Endometrium (tissue), 2 donors: Measurements from ENCODE around the gene KRTAP23-1.

Source experiments
- FAIRE-seq: peaks from 2 replicates; lab custom pipeline; 2012; peaks lifted over from hg19 to GRCh38; lab: Jason Lieb, UNC
- donor health status: control.
- donor health status: control.

The KRTAP23-1 gene, protein sequence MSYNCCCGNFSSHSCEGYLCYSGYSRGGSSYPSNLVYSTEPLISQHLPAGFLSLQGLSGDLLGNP

DNA sequence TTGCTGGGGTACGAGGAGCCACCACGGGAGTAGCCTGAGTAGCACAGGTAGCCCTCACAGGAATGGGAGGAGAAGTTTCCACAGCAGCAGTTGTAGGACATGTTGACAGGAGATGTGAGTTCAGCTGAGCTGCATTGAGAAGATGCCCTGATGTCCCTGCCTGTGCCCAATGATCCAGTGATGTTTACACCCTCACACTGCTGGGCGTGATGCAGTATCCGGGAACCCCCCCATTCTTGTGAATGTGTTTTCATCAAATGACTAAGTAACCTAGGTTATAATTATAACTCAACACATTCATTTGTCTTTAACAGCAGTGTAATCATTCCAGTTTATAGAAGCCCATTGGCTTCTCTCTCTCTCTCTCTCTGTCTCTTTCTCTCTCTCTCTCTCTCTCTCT lies at the start of gene KRTAP23-1:
Gene KRTAP23-1, minus strand, starts transcription at position 101 of the 400 bp plus-strand sequence. Its CDS starts 0 bp downstream, at position 101.
- no peak for FAIRE-seq

DNA sequence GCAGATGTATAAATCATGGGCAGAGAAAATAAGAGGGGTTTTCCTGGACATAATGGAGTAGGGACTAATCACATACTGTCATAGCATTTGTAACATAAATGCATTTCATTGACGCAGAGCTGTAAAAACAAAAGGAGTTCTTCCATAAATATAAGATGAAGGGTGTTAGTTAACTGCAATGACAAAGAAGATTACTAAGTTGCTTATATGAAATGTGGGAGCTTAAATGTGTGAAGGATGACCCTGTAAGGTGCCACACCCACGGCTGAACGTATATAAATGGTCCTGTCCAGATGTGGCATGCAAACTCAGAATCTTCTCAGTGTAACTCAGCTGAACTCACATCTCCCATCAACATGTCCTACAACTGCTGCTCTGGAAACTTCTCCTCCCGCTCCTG lies 47.3 kb upstream of the KRTAP23-1 start, which contains the start of gene KRTAP13-1:
Gene KRTAP13-1, plus strand, starts transcription at position 301 of the 400 bp plus-strand sequence. Its CDS starts 56 bp downstream, at position 357.
- FAIRE-seq = no peak

DNA sequence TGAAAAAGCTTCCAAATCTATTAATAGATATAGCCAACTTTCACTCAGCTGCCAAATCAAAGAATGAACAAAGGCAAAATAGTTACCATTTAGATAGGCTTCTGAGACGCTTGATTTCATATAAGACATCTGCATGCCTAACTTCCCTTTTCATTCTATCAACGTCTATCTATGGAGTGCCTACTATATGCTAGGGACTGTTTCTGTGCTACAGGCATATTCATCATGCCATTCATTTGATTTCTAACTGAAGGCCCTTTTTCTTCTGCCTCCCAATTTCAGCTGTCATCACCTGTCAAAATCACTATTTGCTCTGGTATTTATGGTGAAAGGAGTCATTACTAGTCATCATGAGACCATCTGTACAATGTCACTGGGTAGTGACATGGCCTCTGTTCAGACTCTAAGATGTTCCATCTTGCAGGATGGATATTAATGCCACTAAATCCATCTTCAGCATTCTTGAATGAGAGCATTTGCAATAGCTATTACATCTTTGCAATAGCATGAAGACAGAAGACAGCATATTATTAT lies 43.2 kb upstream of the KRTAP23-1 start:
- FAIRE-seq = no peak

DNA sequence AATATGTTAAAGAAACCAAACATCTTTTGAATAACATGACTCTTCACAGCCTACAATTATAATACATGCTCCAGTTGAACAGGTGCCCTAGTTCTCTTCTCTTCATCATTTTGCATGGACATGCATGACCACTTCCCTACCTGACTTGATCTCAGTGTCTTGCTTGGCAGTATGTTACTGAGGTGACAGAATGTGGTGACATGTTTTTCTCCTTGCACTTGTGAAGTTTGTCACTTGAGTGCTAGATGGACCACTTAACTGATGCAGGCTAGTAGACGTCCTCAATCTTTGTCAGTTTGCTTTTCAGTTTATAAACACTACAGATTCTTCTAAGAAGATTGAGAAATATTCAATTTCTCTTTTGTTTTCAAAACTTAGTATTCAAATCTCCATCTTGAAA lies 33.8 kb upstream of the KRTAP23-1 start:
- no peak for FAIRE-seq

DNA sequence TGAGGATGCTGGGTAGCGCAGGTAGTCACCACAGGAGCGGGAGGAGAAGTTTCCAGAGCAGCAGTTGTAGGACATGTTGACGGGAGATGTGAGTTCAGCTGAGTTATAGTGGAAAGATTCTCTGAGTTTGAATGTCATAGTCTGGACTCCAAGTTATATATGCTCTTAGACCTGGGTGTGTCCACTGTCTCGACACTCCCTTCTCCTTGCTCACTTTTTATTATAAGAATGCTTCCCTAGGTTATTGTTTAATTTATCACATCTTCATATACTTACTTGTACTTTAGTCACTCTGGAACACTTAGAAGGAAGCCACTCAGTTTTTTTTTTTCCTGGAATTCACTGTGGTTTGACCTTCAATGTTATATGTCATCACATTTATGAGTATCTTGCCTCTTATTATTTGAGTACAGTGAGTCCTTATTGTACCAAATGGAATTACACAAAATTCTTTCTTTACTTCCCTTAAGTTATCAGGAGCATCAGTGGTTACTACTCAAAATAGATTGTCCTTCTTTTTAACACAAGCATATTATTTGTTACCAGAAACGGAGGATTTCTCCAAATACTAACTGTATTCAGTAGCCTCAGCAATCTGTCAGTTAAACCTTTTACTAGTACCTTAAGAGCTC lies 23.8 kb upstream of the KRTAP23-1 start, which contains the start of gene KRTAP13-2:
Gene KRTAP13-2, minus strand, starts transcription at position 133 of the 632 bp plus-strand sequence. Its CDS starts 58 bp downstream, at position 75.
- FAIRE-seq = no peak

DNA sequence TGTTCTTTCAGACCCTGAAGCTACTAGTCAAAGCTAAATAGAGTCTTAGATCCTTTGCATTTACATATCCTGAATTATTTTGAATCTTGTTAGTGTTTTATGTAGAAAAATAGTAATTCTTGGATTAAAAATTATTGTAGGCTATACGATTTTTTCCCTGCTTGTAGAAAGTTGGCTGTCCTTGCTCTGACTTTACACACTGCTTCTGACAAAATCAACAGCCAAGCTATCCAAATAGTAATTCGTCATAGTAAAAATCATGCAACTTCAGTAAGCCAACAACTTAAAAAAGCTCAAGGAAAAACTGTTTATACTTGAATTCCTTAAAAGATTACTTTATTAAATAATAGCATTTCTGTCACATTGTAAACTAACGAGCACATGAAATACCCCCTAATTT lies 7.5 kb upstream of the KRTAP23-1 start:
- FAIRE-seq = no peak

DNA sequence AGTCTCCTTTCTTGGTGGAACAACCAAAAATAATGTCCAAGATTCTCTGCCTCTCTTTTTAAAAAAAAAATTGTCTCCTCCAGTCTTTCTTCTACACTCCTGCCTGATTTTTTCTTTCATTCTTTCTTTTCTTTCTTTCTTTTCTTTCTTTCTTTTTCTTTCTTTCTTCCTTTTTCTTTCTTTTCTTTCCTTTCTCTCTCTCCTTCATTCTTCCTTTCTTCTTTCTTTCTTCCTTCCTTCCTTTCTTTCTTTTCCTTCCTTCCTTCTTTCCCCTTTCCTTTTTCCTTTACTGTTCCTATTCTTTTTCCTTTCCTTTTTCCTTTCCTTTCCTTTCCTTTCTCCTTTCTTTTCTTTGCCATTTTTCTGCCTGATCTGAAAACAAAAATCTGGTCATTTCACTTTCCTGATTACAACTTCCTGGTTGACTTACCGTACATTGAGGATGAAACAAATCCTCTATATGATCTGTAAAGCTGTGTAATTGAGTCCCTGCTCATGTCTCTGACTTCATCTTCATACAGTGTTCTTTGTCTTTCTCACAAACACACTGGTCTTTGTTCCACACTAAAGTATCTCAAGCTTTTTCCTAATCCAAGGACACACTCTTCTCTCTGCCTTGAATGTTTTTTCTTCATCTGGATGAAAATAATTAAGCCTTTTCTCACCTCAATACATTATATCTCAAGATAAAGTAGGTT lies 6.1 kb upstream of the KRTAP23-1 start:
- FAIRE-seq = no peak

DNA sequence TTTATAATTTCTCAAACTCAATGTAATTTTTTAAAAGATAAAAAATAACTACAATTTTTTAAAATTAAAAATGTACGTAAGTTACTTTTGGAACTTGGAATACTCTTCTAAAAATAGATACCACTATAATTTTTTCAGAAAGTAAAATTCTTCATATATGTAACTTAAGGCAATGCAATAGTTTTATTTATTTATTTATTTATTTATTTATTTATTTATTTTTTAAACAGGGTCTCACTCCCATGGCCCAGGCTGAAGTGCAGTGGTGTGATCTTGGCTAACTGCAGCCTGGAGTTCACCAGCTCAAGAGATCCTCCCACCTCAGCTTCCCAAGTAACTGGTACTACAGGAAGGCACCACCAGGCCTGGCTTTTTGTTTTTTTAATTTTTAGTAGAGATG lies 3.1 kb upstream of the KRTAP23-1 start:
- FAIRE-seq = peak; percentile 46

DNA sequence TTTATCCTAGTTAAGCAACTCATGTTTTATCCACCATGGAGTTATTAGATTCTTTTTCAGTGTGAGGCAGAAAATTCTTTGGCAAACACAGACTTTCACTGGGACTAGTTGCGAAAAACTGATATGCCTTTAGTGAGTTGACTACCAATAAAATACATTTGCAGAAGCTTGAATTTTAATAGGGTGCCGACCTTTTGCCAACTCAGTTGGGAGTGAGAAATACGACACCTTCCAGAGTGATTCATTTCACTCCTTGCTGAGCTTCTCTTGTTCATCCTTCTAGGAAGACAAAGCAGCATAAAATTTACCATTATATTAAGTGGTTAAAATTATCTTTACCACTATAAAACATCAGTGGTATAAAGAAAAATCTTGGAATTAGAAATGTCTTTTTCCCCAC lies 1.2 kb upstream of the KRTAP23-1 start:
- no peak for FAIRE-seq

DNA sequence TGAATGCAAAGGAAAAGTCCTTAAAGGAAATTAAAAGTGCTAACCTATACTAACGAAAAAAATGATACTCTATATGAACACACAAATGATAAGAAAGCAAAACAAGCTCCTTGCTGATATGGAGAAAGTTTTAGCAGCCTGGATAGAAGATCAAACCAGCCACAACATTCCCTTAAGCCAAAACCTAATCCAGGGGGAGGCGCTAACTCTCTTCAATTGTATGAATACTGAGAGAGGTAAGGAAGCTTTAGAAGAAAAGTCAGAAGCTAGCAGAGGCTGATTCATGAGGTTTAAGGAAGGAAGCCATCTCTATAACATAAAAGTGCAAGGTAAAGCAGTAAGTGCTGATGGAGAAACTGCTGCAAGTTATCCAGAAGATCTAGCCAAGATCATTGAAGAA lies 3.4 kb downstream of the KRTAP23-1 start:
- no peak for FAIRE-seq

DNA sequence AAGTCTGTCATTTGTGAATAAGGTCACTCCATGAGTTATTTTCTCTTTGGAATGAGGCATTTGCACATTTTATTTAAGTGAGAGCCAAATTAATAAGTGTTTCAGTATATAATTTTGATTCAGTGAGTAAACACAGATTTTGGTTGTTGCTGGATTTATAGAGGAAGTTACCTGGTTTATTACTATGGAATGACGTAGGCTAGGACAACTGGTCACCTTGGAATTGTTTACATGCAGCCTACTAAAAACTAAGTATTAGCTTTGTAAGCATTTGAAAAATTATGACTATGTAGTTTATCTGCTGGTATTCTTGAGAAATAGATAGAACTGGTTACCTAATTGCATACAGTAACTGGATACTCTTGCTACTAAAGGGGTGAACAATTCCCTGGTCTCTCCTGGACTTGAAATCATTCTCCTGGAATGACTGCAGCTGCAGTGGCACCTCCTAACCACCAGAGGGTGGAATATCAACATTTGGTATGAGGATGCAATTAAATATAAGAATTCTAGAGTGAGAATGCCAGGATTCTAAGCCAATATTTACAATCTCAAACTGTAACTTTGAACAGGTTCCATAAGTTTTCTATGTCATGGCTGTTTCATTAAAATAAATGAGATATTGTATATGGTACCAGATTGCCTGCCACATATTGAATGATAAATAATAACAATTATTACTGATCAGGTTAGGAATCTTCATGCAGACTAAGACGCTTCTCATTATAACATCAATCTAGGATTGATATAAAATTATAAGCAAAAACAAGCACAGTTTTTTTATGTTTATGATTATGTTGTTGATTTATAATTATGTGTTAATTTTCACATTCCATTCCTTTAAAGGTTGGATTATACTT lies 7.5 kb downstream of the KRTAP23-1 start:
- FAIRE-seq = peak; percentile 55

DNA sequence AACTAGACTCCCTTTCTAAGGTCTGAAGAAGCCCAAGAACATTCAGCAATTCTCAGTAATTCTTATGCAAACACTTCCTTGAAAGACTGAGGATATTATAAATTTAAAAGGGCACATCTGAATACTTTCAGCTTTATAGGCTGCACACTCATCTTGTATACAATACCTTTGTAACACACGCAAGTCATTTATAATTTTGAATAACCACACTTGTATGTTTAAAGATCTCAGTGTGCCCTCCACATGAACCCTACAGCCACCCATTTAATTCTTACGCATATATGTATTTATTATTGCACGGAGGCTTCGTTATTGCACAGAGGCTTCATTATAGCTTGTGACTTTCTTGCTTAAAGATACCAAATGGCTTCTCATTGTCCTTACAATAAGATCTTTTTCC lies 9.7 kb downstream of the KRTAP23-1 start:
- FAIRE-seq = no peak

DNA sequence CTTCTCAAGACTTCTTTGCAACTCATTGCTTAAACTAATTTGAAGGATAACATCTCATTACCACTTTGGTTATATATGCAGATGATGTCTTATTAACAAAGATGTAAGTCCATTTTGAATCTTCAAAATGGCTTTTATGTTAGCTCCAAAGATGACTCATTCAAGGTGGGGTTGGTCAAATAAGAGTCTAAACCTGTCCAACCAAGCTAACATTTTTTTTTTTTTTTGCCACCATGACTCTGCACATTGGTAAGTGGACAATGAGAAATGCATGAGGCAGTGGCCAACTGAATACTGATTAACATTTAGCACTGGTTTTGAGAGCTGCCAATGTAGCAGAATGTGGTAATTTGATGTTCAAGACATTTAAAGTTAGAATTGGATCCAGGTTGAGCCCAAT lies 10.6 kb downstream of the KRTAP23-1 start:
- FAIRE-seq = no peak

DNA sequence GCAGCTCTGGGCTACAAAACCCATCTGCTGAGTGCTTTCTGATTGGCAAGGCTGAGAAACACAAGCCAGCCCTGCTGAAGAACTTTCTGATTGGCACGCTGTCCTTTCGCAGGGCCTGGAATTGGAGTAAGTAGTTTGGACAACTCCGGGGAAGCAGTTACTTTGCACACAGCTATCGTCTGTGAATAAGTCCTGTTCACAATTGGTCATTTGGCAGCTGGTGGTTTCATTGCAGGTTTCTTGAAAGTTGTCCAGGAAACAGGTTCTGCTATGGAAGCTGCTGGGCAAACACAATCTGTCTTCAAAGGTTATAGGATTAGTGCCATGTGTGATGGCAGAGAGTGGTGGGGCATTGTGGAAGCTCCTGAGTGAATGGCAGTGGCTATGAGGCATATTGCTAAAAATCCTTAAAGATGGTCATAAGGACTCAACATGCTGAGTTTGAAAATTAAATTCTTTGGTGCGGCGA lies 11.1 kb downstream of the KRTAP23-1 start, which contains the start of gene KRTAP27-1:
Gene KRTAP27-1, minus strand, starts transcription at position 419 of the 469 bp plus-strand sequence. Its CDS starts 26 bp downstream, at position 393.
- no peak for FAIRE-seq

DNA sequence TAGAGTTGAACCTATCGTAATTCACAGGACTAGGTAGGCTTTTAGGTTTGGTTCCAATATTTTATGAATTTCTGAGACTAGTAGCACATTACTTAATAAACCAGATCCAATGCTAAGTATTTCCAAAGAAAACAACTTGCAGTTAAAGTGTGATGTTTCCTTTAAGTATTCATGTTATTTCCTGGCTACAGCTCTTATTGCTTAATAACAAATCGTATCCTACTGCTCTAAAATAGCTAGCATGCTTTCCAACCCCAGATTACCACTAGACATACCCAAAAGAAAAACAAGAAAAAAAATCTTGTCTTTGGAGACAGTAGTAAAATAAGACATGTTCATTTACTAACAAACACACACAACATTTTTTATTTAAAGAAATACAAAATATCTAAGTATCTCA lies 11.8 kb downstream of the KRTAP23-1 start:
- peak; percentile 15 for FAIRE-seq

DNA sequence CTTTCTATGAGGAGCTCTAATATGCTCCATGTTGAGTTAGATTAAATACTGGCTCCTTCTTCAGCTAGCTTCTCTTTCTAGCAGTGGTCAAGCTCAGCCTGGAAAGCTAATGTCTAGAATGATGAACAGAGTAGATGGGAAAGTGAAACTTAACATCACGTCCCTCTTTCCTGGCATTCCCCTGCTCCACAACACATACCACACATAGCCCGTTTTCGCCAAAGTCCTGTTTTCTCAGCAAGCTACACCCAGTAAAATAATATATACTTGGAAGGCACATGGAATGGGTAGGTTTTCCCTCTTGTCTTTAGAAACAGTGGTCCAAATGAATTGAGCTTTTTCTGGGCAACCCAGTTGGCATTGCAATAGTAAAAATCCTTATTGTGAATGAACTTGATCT lies 14.7 kb downstream of the KRTAP23-1 start:
- no peak for FAIRE-seq

DNA sequence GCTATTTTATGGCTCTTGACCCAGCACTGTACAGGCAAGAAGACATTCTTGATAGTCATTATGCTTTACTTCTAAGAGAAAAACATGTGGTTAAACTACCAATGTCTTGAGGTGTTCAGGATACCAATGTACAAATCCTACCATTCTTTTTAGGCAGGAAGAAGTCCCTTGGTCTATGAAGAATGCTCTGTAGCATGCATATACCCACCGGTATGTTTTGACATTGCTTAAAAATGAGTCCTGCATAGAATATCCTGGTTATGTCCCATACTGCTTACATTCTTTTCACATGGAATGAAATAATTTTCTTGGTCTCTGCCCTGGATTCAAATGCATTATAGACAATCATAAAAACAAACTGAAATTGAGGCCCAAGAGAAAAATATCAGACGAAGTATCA lies 15.7 kb downstream of the KRTAP23-1 start:
- no peak for FAIRE-seq

DNA sequence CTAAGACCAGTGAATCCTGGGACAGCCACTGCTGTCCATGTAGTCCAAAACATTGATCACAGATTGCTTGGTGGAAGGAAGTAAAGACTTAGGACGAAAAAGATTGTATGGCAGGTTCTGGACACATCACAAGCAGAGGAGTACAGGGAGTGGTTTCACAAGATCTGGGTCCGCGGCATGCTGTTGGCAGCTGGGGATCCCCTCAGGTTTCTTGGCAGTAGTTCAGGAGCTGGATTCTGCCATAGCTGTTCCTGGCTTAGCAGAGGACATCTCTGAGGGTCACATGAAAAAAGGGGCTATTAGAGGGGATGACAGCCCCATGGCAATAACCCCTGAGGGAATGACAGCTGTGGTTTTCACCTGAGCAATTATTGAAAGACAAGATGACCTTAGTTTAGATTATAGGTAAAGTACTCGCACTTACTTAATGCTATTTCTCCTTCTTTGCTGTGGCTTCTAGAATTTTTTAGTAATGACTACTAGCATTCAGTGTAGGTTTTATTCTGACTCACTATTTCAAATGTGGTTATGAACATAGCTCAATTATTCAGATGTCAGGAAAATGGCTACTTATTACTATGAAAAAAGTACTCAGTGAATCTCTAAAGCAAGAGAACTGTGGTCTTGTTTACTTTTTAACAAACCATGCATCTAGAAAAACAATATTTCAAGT lies 19.1 kb downstream of the KRTAP23-1 start:
- FAIRE-seq = no peak

DNA sequence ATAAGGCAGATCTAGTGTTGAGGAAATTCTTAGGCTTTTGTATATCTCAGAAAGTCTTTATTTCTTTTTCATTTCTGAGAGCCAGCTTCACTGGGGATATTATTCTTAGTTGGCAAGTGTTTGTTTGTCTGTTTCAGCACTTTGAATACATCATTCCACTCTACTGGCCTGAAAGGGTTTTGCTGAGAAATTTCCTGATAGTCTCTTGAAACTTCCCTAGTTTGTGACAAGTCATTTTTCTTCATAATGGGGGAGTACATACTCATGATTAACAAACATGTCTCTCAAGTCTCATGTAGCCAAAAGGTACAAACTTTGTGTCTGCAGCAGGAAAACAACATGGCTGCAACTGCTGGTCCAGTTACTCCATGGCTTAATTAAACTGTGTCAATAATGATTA lies 22.0 kb downstream of the KRTAP23-1 start:
- FAIRE-seq = no peak

DNA sequence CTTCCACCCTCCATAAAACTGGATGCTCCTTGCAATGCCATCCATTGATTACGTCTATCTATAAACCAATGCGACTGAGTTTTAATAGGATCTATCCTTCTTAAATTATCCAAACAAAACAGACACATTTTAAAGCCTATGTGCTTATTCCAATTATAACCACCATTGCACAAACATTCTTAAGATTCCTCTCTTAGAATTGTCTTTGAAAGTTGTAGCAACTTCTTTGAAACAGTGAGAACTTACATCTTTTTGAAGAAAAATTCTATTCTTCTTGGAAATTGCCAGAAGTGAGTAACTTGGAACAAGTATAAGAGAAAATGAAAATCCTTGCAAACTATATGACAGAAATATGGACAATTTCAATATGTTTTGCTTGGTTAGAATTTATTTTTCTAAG lies 28.2 kb downstream of the KRTAP23-1 start, which contains the start of gene KRTAP26-1:
Gene KRTAP26-1, minus strand, starts transcription at position 101 of the 400 bp plus-strand sequence. CDS start 280 bp downstream, outside the sequence.
- no peak for FAIRE-seq

DNA sequence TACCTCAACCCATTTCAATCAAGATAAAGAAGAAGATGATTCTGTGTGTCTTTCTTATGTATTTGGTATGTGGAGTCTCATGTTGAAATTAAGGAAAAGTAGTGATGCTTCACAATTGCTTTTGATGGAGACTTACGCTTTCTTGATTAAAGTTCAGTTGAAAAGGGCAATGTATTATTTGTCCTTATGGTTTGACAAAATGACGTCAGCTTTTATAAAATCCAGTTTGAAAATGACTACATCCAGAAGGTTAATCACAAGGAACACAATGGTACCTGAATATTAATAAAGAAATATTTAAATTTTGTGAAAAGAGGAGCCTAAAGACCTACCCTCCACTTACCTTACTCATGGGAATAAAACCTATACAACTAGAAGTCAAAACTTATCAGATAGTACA lies 32.7 kb downstream of the KRTAP23-1 start:
- no peak for FAIRE-seq
